Activated CD4-positive, CD25-positive, alpha-beta regulatory T cell treated with anti-CD3 and anti-CD28 coated beads, Interleukin-2, amount 50 U/mL, for 24 hours (primary cell): ENCODE results near the gene ADSL.
A peak's percentile ranks its signal among the peaks of the same experiment; 100 is the strongest.

Source experiments
- ATAC-seq, 2 donors: fragments of 150-1000 bp; cut with Tn5 transposase; one replicate each; pipeline ENCODE4 v1.10.0; 2021; ENCODE audit warnings: mild to moderate bottlenecking in 1 of 2, moderate library complexity in 1 of 2

The ADSL gene

GRCh38 chr22:40406063-40406890 is 60.0 kb downstream of the ADSL start:
- ATAC-seq = no peak

GRCh38 chr22:40407021-40407761 is 60.9 kb downstream of the ADSL start:
- no peak for ATAC-seq

- no peak for ATAC-seq
Observed at GRCh38 chr22:40407831-40408717, 61.8 kb downstream of the ADSL start.

GRCh38 chr22:40408718-40409612 is 62.7 kb downstream of the ADSL start:
- ATAC-seq = no peak

- ATAC-seq = no peak
Observed at GRCh38 chr22:40409613-40410113, 63.4 kb downstream of the ADSL start.

GRCh38 chr22:40410272-40410671 is 64.0 kb downstream of the ADSL start:
- ATAC-seq = no peak

GRCh38 chr22:40410731-40411505 is 64.6 kb downstream of the ADSL start:
- no peak for ATAC-seq

GRCh38 chr22:40411506-40411861 is 65.2 kb downstream of the ADSL start:
- ATAC-seq = no peak

GRCh38 chr22:40412441-40412840 is 66.1 kb downstream of the ADSL start:
- peak; percentile 26 to 33 for ATAC-seq

- no peak for ATAC-seq
Observed at GRCh38 chr22:40413873-40414272, 67.6 kb downstream of the ADSL start.

GRCh38 chr22:40414311-40414710 is 68.0 kb downstream of the ADSL start:
- ATAC-seq = no peak

GRCh38 chr22:40414838-40415505 is 68.7 kb downstream of the ADSL start:
- peak in 1 of 2 donors; percentile 18 for ATAC-seq

GRCh38 chr22:40415531-40416266 is 69.4 kb downstream of the ADSL start:
- ATAC-seq = peak; percentile 28 to 35

GRCh38 chr22:40416267-40416570 is 69.9 kb downstream of the ADSL start:
- ATAC-seq = no peak

GRCh38 chr22:40416636-40417035 is 70.3 kb downstream of the ADSL start:
- ATAC-seq = no peak

- no peak for ATAC-seq
Observed at GRCh38 chr22:40417041-40417440, 70.7 kb downstream of the ADSL start.

- no peak for ATAC-seq
Observed at GRCh38 chr22:40417881-40418280, 71.6 kb downstream of the ADSL start.

GRCh38 chr22:40418366-40419201 is 72.3 kb downstream of the ADSL start:
- no peak for ATAC-seq

GRCh38 chr22:40419718-40420117 is 73.4 kb downstream of the ADSL start:
- ATAC-seq = no peak
